K562 (cell line): ENCODE measurements around the gene CABP7. TPM values are rescaled to one million over a fixed set of nuclear protein-coding genes. Genes with fewer than 3 reads are reported as not detected.

Source experiments
- ATAC-seq: fragments of 200-7000 bp; cut with Tn5 transposase; 3 replicates; pipeline ENCODE4 v1.9.1; 2020; ENCODE audit warnings: moderate library complexity
- BruUV-seq: library from RNA; stranded (reverse); fragments of 400-500 nt; replicated peaks from 2 replicates; lab custom pipeline; 2021; lab: Mats Ljungman, UMichigan
- CTCF ChIA-PET: fragments of 300-600 bp; formaldehyde crosslinking; extraction: SDS; loops from one replicate; lab custom pipeline; 2021; ENCODE audit warnings: low intra/inter-chr PET ratio; lab: Yijun Ruan, JAX
- POLR2A ChIA-PET: fragments of 300-600, 350-650 bp; sonication (Branson Sonifier 250); formaldehyde crosslinking; extraction: SDS; loops from one replicate; lab custom pipeline; 2021; ENCODE audit warnings: antibody characterized with exemption, inconsistent platforms; lab: Yijun Ruan, JAX
- DNase-seq, 4 experiments: peaks; one replicate each; pipeline versions ENCODE4 v3.0.0 to v3.0.0-alpha.2; 2011 to 2018; ENCODE audit warnings: low spot score in 3 of 4, mixed read lengths in 3 of 4; ENCODE audit errors: extremely low read depth in 1 of 4
- FAIRE-seq: peaks from 2 replicates; lab custom pipeline; 2011; peaks lifted over from hg19 to GRCh38; lab: Jason Lieb, UNC
- H2AFZ ChIP-seq: 2 replicates; pipeline ENCODE4 v1.6.0; 2011; ENCODE audit warnings: low read depth, low read length, control low read depth, inconsistent platforms
- H3K27ac ChIP-seq: fragments of 200-600 bp; 3 replicates; pipeline ENCODE4 v1.8.0; 2011; ENCODE audit warnings: low read depth, mild to moderate bottlenecking, control low read depth, inconsistent platforms, low read length, moderate library complexity, mixed read lengths; ENCODE audit errors: extremely low read depth
- H3K27me3 ChIP-seq, 2 experiments: fragments of 300-600 bp in 1 of 2; 2 replicates in 1 of 2; 3 replicates in 1 of 2; pipeline versions ENCODE4 v1.6.0 to v1.8.0; 2011; ENCODE audit warnings: inconsistent platforms in 2 of 2, low read length in 2 of 2, mild to moderate bottlenecking in 1 of 2, mixed read lengths in 1 of 2, moderate library complexity in 1 of 2; ENCODE audit not compliant: control insufficient read depth in 2 of 2, insufficient read depth in 2 of 2
- H3K36me3 ChIP-seq: fragments of 300-600 bp; 3 replicates; pipeline ENCODE4 v1.8.0; 2011; ENCODE audit warnings: mild to moderate bottlenecking, low read length, inconsistent platforms; ENCODE audit not compliant: control insufficient read depth, insufficient read depth
- H3K4me1 ChIP-seq, 2 experiments: fragments of 200-600 bp in 1 of 2; replicated peaks in 1 of 2; 2 replicates in 1 of 2; 3 replicates in 1 of 2; pipeline versions ENCODE4 v1.5.1 to v1.8.0; 2011; ENCODE audit warnings: inconsistent platforms in 2 of 2, low read length in 2 of 2, mild to moderate bottlenecking in 1 of 2, mixed read lengths in 1 of 2, moderate library complexity in 1 of 2; ENCODE audit not compliant: control insufficient read depth in 2 of 2, insufficient read depth in 2 of 2
- H3K4me2 ChIP-seq: 2 replicates; pipeline ENCODE4 v1.6.1; 2011; ENCODE audit warnings: low read length, control low read depth, inconsistent platforms, mixed read lengths; ENCODE audit not compliant: insufficient read depth
- H3K4me3 ChIP-seq: fragments of 200-600 bp; sonication (generic), shearing (Covaris generic); 2 replicates; pipeline ENCODE4 v1.5.1; 2016; ENCODE audit warnings: control low read depth, inconsistent platforms
- H3K79me2 ChIP-seq: fragments of 200-600 bp; 3 replicates; pipeline ENCODE4 v1.8.0; 2011; ENCODE audit warnings: low read length, inconsistent platforms; ENCODE audit not compliant: control insufficient read depth, insufficient read depth
- H3K9ac ChIP-seq, 2 experiments: 2 replicates each; pipeline versions ENCODE4 v1.6.0 to v1.6.1; 2011; ENCODE audit warnings: low read depth in 2 of 2, low read length in 2 of 2, control low read depth in 1 of 2, inconsistent platforms in 1 of 2, mild to moderate bottlenecking in 1 of 2, mixed read lengths in 1 of 2; ENCODE audit not compliant: insufficient read depth in 1 of 2
- H3K9me1 ChIP-seq: one replicate; pipeline ENCODE4 v1.6.0; 2011; ENCODE audit warnings: inconsistent platforms, mild to moderate bottlenecking, low read length, moderate library complexity; ENCODE audit not compliant: control insufficient read depth, insufficient read depth
- H3K9me3 ChIP-seq: replicated peaks from 2 replicates; pipeline ENCODE4 v1.5.1; 2011; ENCODE audit warnings: low read depth, low read length, inconsistent platforms; ENCODE audit not compliant: control insufficient read depth, insufficient read depth
- H4K20me1 ChIP-seq: replicated peaks from 2 replicates; pipeline ENCODE4 v1.6.1; 2011; ENCODE audit warnings: low read length, inconsistent platforms, mixed read lengths; ENCODE audit not compliant: control insufficient read depth, insufficient read depth
- ARNT ChIP-seq, 2 experiments: fragments of 450-650 bp; IDR thresholded peaks; 2 replicates each; pipeline ENCODE4 v1.6.1; 2016; ENCODE audit warnings: mild to moderate bottlenecking in 1 of 2
- KDM1A ChIP-seq, 2 experiments: fragments of 450-650 bp; IDR thresholded peaks; 2 replicates each; pipeline ENCODE4 v1.6.1; 2016; ENCODE audit warnings: mild to moderate bottlenecking in 2 of 2
- PCBP2 ChIP-seq: fragments of 200-400 bp; formaldehyde crosslinking; IDR thresholded peaks from 2 replicates; pipeline ENCODE4 v1.6.1; 2018; ENCODE audit warnings: low read length, low read depth, mild to moderate bottlenecking, moderate library complexity; ENCODE audit not compliant: poor library complexity, severe bottlenecking
- RHOXF2B ChIP-seq: fragments of 250-450 bp; sonication (Bioruptor Pico); conservative IDR thresholded peaks from 2 replicates; pipeline ENCODE4 v1.5.1; 2021
- SRSF3 ChIP-seq: fragments of 200-400 bp; formaldehyde crosslinking; IDR thresholded peaks from 2 replicates; pipeline ENCODE4 v1.6.1; 2016; ENCODE audit warnings: mild to moderate bottlenecking, low read length, moderate library complexity; ENCODE audit not compliant: insufficient read depth
- ZNF253 ChIP-seq: fragments of 250-450 bp; sonication (Bioruptor Pico); conservative IDR thresholded peaks from 2 replicates; pipeline ENCODE4 v1.6.1; 2021; ENCODE audit warnings: mild to moderate bottlenecking
- WGBS: fragments of 100-300 bp; shearing (Covaris generic); methylation state at CpG from one replicate; pipeline ENCODE4 v1.1.6; 2016; ENCODE audit warnings: low coverage, mixed read lengths; ENCODE audit not compliant: insufficient coverage; ENCODE audit errors: missing lambda C conversion rate; 5-methylcytosine and 5-hydroxymethylcytosine counted together
- in situ Hi-C: fragments of 300-500 bp; cut with MboI; formaldehyde crosslinking; loops from 4 replicates; pipeline ENCODE4 v1.15.0; 2018; ENCODE audit warnings: inconsistent platforms, mixed read lengths
- intact Hi-C: fragments of 100-400 bp; cut with micrococcal nuclease; formaldehyde crosslinking; loops from 2 replicates; pipeline ENCODE4 v1.14.2; 2022
- polyA plus RNA-seq, 8 experiments: library from polyadenylated mRNA; depleted of rRNA in 4 of 8; stranded (reverse) in 5 of 8; unstranded in 3 of 8; fragments of >200 nt; fragmentation: Nextera tagmentation in 2 of 8; fragmentation: Illumina TruSeq in 1 of 8; extraction: Ambion mirVana in 2 of 8; extraction: Trizol in 1 of 8; gene quantifications; 2 replicates each; pipeline versions ENCODE4 v1.2.1 to v1.2.3, GENCODE V29; 2011 to 2014; ENCODE audit warnings: inconsistent platforms in 1 of 8, missing spikeins in 1 of 8
- total RNA-seq, 7 experiments: library from RNA; depleted of rRNA in 6 of 7; stranded (reverse); fragments of >200 nt in 6 of 7; fragmentation: Illumina TruSeq in 2 of 7; extraction: Trizol in 2 of 7; gene quantifications; 2 replicates each; pipeline versions ENCODE4 v1.2.1 to v1.2.3, GENCODE V29; 2011 to 2021; ENCODE audit warnings: low replicate concordance in 1 of 7

CABP7 gene
- total and polyA plus RNA-seq, 9 of the 15 experiments (the other 6 are each of a cell fraction or from before 2014, with no cell fraction given) = not detected

GRCh38 chr22:29717789-29718188 lies 2.0 kb upstream of the CABP7 start (continued):
- TF ChIP-seq ARNT (IDR thresholded peaks at IDR 0.05) (no peak), PCBP2 (no peak), KDM1A (IDR thresholded peaks at IDR 0.05) (no peak), RHOXF2B (CRISPR knock-in tag) (no peak), ZNF253 (CRISPR knock-in tag) (no peak)

DNA sequence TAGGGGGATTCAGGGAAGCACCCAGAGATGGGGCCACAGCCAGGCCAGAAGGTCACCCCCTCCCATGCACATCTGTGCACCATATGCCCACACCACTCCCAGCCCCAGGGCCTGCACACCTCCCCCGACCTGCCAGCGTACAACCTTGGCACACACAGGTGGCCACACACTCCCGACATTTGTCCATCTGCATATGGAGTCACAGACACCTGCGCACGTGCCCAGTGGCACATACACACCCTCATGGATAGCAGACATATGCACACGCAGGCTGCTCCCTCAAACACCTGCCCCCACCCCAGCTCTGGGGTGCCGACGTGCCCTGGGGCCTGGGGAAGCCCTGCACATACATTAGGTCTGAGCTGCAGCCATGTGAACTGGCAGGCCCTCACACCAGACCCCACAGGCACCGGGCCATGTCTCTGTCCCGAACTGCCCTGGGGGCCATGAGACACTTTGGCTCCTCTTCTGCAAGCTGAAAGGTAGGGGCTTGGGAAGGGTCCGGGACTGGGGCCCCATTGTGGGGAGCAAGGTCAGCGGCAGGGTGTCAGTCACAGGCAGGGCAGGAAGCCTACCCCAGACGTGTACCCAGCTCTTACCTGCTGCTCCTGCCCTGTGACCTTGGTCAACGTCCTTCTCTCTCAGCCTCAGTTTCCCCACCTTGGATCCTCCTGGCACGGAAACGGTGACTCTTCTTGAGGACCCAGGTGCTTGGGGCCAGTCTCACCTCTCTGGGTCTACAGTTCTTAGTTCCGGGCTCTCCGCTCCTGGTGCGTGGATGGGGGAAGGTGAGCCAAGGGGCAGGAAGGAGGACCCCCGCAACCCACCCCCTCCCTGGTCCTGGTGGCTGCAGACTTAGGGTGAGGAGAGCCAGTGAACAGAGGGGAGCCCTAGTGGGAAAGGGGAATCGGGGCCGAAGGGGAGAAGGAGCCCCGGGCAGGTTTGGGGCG lies 579 bp upstream of the CABP7 start:
- FAIRE-seq (no peak), ATAC-seq (no peak), DNase-seq (no peak)
- H3K36me3 ChIP-seq = no peaks in the 10 kb centered on the region
- POLR2A ChIA-PET = interaction anchor here (0.8 kb wide), 1 partner anchor 12 kb away, joined by 3 read pairs; no protein-coding TSS in a partner anchor
- no peaks in the 10 kb centered on the region for H3K79me2 ChIP-seq
- intact Hi-C loops = no loop called here
- no peak overlapping the region for H3K4me2 ChIP-seq
- no peak overlapping the region for H3K27ac ChIP-seq
- BruUV-seq = no TSS peak
- peaks cover 0 to 26% of the 10 kb centered on the region in 2 experiments; a peak in 2 of 5 replicates for H3K4me1 ChIP-seq
- TF ChIP-seq SRSF3 = no peak
- H3K4me3 ChIP-seq = no peak overlapping the region
- no peak overlapping the region for H2AFZ ChIP-seq
- H3K27me3 ChIP-seq = peaks cover 0 to 41% of the 10 kb centered on the region in 2 experiments; a peak in 2 of 5 replicates
- H4K20me1 ChIP-seq = peaks cover 16% of the 10 kb centered on the region; the same call in 1 of the 2 replicates
- no peaks in the 10 kb centered on the region for H3K9me3 ChIP-seq
- CTCF ChIA-PET = no interaction called here
- 7% methylated on average over 11 of the region's 24 CpGs for WGBS
- no peak overlapping the region for H3K9ac ChIP-seq
- peaks cover 5% of the 10 kb centered on the region for H3K9me1 ChIP-seq
- in situ Hi-C loops = no loop called here
